ENCODE data around the gene KCNJ16. TPM values are rescaled to one million over a fixed set of nuclear protein-coding genes. Genes with fewer than 3 reads are reported as not detected.

The KCNJ16 gene
- total RNA-seq, 1 experiment from 2014 or later: 9.3 TPM

GRCh38 chr17:70168977-70169708 is 94.1 kb downstream of the KCNJ16 start, which contains the start of gene KCNJ2:
KCNJ2 (plus strand) TSS chr17:70169532; CDS start chr17:70175040, 5,508 bp downstream.
- Histone ChIP-seq H3K27me3 (replicated peaks; ENCODE audit: control insufficient read depth, insufficient read depth, low read length) (peaks cover 6% of the 10 kb centered on the region; the same call in 1 of the 2 replicates), H3K36me3 (ENCODE audit: control insufficient read depth, insufficient read depth, low read length) (no peaks in the 10 kb centered on the region), H3K4me3 (ENCODE audit: low read depth, low read length) (peak within 1 kb of the TSS; percentile 43), H3K9me3 (no peaks in the 10 kb centered on the region), H3K4me1 (no peaks in the 10 kb centered on the region; the same call in 1 of the 2 replicates)
- POLR2A ChIA-PET: no interaction called here
- peak within 1 kb of the TSS; percentile 95 for H3K4me3 Mint-ChIP-seq (ENCODE audit: unreplicated experiment)
- DNase-seq: peak; percentile 81 to 89
- CTCF ChIA-PET: no interaction called here
- intact Hi-C loops (cut with micrococcal nuclease; ENCODE audit: unreplicated experiment): loop anchor here (1.0 to 10.0 kb wide), 6 partner anchors 70 to 600 kb away; no protein-coding TSS in a partner anchor
- peak within 1 kb of the TSS; percentile 50 for H3K27ac Mint-ChIP-seq (ENCODE audit: unreplicated experiment)
- no TSS peak for BruUV-seq (replicated peaks)
- H3K4me1 Mint-ChIP-seq (ENCODE audit: low read depth, unreplicated experiment): no peaks in the 10 kb centered on the region
- TF ChIP-seq CTCF (IDR thresholded peaks at IDR 0.05; ENCODE audit: insufficient read depth in 1 of 2, low read depth in 1 of 2, low read length in 1 of 2, severe bottlenecking in 1 of 2, unreplicated experiment in 1 of 2): no peak
- no peaks in the 10 kb centered on the region for H3K36me3 Mint-ChIP-seq (ENCODE audit: insufficient read depth, unreplicated experiment)
- no peaks in the 10 kb centered on the region for H3K9me3 Mint-ChIP-seq (ENCODE audit: unreplicated experiment)
- H3K27me3 Mint-ChIP-seq (ENCODE audit: insufficient read depth, unreplicated experiment): peaks cover 14% of the 10 kb centered on the region

- intact Hi-C loops (cut with micrococcal nuclease; ENCODE audit: unreplicated experiment): loop anchor here (1.0 to 10.0 kb wide), 5 partner anchors 69 to 601 kb away; no protein-coding TSS in a partner anchor
- TSS peak; percentile 44 for BruUV-seq (replicated peaks)
- H3K9me3 ChIP-seq: no peaks in the 10 kb centered on the region
- H3K4me1 Mint-ChIP-seq (ENCODE audit: low read depth, unreplicated experiment): no peaks in the 10 kb centered on the region
- H3K36me3 Mint-ChIP-seq (ENCODE audit: insufficient read depth, unreplicated experiment): no peaks in the 10 kb centered on the region
- CTCF ChIA-PET: no interaction called here
- POLR2A ChIA-PET: no interaction called here
- H3K27ac Mint-ChIP-seq (ENCODE audit: unreplicated experiment): no peak overlapping the region
- H3K27me3 ChIP-seq (replicated peaks; ENCODE audit: control insufficient read depth, insufficient read depth, low read length): peaks cover 6% of the 10 kb centered on the region; the same call in 1 of the 2 replicates
- peaks cover 16% of the 10 kb centered on the region for H3K27me3 Mint-ChIP-seq (ENCODE audit: insufficient read depth, unreplicated experiment)
- H3K36me3 ChIP-seq (ENCODE audit: control insufficient read depth, insufficient read depth, low read length): no peaks in the 10 kb centered on the region
- H3K4me3 Mint-ChIP-seq (ENCODE audit: unreplicated experiment): peak overlapping the region; percentile 95
- TF ChIP-seq CTCF (IDR thresholded peaks at IDR 0.05; ENCODE audit: insufficient read depth in 1 of 2, low read depth in 1 of 2, low read length in 1 of 2, severe bottlenecking in 1 of 2, unreplicated experiment in 1 of 2): no peak
- H3K4me1 ChIP-seq: no peaks in the 10 kb centered on the region; the same call in 1 of the 2 replicates
- H3K4me3 ChIP-seq (ENCODE audit: low read depth, low read length): peak overlapping the region; percentile 43
- no peaks in the 10 kb centered on the region for H3K9me3 Mint-ChIP-seq (ENCODE audit: unreplicated experiment)
- DNase-seq: no peak
Measured at GRCh38 chr17:70169709-70170597, 94.9 kb downstream of the KCNJ16 start.

- Histone ChIP-seq H3K36me3 (ENCODE audit: control insufficient read depth, insufficient read depth, low read length) (no peaks in the 10 kb centered on the region), H3K4me1 (no peaks in the 10 kb centered on the region; the same call in 1 of the 2 replicates), H3K4me3 (ENCODE audit: low read depth, low read length) (no peak overlapping the region), H3K27me3 (replicated peaks; ENCODE audit: control insufficient read depth, insufficient read depth, low read length) (peaks cover 6% of the 10 kb centered on the region; the same call in 1 of the 2 replicates), H3K9me3 (no peaks in the 10 kb centered on the region)
- intact Hi-C loops (cut with micrococcal nuclease; ENCODE audit: unreplicated experiment): no loop called here
- no peak for TF ChIP-seq CTCF (IDR thresholded peaks at IDR 0.05; ENCODE audit: insufficient read depth in 1 of 2, low read depth in 1 of 2, low read length in 1 of 2, severe bottlenecking in 1 of 2, unreplicated experiment in 1 of 2)
- no peaks in the 10 kb centered on the region for H3K36me3 Mint-ChIP-seq (ENCODE audit: insufficient read depth, unreplicated experiment)
- BruUV-seq (replicated peaks): no TSS peak
- POLR2A ChIA-PET: interaction anchor here (0.6 kb wide), 1 partner anchor 20 kb away, joined by 8 read pairs; no protein-coding TSS in a partner anchor
- no peaks in the 10 kb centered on the region for H3K4me1 Mint-ChIP-seq (ENCODE audit: low read depth, unreplicated experiment)
- H3K27ac Mint-ChIP-seq (ENCODE audit: unreplicated experiment): no peak overlapping the region
- no peak overlapping the region for H3K4me3 Mint-ChIP-seq (ENCODE audit: unreplicated experiment)
- CTCF ChIA-PET: no interaction called here
- H3K27me3 Mint-ChIP-seq (ENCODE audit: insufficient read depth, unreplicated experiment): peaks cover 14% of the 10 kb centered on the region
- no peaks in the 10 kb centered on the region for H3K9me3 Mint-ChIP-seq (ENCODE audit: unreplicated experiment)
- no peak for DNase-seq
Measured at GRCh38 chr17:70171159-70171558, 96.1 kb downstream of the KCNJ16 start.
